WERI-Rb-1 (cell line): ENCODE data around the gene LRBA.
"Not testable (repeated sequence)": the region's sequence is repeated elsewhere in the genome, so short reads cannot be mapped to it uniquely, and the experiment has no call there.

Source experiments
- DNase-seq: peaks from one replicate; pipeline ENCODE4 v3.0.0-alpha.2; 2020
- H3K27ac ChIP-seq: fragments of 250-450 bp; sonication (Bioruptor Pico); 2 replicates; pipeline ENCODE4 v1.5.1; 2020; ENCODE audit warnings: mild to moderate bottlenecking, moderate library complexity
- H3K27me3 ChIP-seq: fragments of 250-450 bp; sonication (Bioruptor Pico); 2 replicates; pipeline ENCODE4 v1.5.1; 2021; ENCODE audit warnings: mild to moderate bottlenecking, low read depth, moderate library complexity; ENCODE audit not compliant: insufficient read depth, severe bottlenecking
- H3K36me3 ChIP-seq: fragments of 250-450 bp; sonication (Bioruptor Pico); 2 replicates; pipeline ENCODE4 v1.5.1; 2020; ENCODE audit warnings: mild to moderate bottlenecking, moderate library complexity
- H3K4me3 ChIP-seq: 2 replicates; pipeline ENCODE4 v1.5.1; 2011; ENCODE audit warnings: low read depth, mild to moderate bottlenecking, control low read depth, low read length
- H3K9me3 ChIP-seq: fragments of 250-450 bp; sonication (Bioruptor Pico); 2 replicates; pipeline ENCODE4 v1.5.1; 2021; ENCODE audit warnings: mild to moderate bottlenecking, moderate library complexity; ENCODE audit not compliant: severe bottlenecking
- TF ChIP-seq, protein P1 (sequence below): IDR thresholded peaks from 2 replicates; pipeline ENCODE4 v1.5.1; 2011; ENCODE audit warnings: low read depth, mild to moderate bottlenecking, control low read depth, inconsistent platforms, low read length

The LRBA gene

DNA sequence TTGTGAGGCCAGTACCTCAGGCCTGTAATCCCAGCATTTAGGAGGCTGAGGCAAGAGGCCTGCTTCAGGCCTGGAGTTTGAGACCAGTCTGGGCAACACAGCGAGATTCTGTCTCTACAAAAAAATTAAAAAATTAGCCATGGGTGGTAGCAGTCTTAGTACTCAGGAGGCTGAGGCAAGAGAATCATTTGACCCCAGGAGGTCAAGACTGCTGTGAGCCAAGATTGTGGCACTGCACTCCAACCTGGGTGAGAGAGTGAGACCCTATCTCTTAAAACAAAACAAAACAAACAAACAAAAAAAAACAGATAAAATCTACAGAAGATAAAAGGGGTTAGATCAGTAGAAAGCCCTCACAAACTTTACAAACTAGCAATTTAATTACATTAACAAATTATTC, 352.4 kb downstream of the LRBA start:
- no peak overlapping the region for H3K4me3 ChIP-seq
- TF ChIP-seq, protein P1, sequence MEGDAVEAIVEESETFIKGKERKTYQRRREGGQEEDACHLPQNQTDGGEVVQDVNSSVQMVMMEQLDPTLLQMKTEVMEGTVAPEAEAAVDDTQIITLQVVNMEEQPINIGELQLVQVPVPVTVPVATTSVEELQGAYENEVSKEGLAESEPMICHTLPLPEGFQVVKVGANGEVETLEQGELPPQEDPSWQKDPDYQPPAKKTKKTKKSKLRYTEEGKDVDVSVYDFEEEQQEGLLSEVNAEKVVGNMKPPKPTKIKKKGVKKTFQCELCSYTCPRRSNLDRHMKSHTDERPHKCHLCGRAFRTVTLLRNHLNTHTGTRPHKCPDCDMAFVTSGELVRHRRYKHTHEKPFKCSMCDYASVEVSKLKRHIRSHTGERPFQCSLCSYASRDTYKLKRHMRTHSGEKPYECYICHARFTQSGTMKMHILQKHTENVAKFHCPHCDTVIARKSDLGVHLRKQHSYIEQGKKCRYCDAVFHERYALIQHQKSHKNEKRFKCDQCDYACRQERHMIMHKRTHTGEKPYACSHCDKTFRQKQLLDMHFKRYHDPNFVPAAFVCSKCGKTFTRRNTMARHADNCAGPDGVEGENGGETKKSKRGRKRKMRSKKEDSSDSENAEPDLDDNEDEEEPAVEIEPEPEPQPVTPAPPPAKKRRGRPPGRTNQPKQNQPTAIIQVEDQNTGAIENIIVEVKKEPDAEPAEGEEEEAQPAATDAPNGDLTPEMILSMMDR = no peak
- no peaks in the 10 kb centered on the region for H3K27me3 ChIP-seq
- H3K9me3 ChIP-seq = no peaks in the 10 kb centered on the region
- DNase-seq = no peak
- no peaks in the 10 kb centered on the region for H3K36me3 ChIP-seq
- H3K27ac ChIP-seq = no peak overlapping the region

DNA sequence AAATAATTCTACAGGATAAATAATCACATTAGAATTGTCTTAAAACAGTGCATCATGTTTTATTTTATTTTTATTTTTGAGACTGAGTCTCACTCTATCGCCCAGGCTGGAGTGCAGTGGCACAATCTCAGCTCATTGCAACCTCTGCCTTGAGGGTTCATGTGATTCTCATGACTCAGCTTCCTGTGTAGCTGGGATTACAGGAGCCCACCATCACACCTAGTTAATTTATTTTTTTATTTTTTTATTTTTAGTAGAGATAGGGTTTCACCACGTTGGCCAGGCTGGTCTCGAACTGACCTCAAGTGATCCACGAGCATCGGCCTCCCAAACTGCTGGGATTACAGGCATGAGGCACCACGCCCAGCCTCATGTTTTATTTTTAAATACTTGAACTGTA, 353.5 kb downstream of the LRBA start:
- not testable (repeated sequence) for H3K27ac ChIP-seq, H3K36me3 ChIP-seq, H3K27me3 ChIP-seq, H3K9me3 ChIP-seq, H3K4me3 ChIP-seq, DNase-seq

DNA sequence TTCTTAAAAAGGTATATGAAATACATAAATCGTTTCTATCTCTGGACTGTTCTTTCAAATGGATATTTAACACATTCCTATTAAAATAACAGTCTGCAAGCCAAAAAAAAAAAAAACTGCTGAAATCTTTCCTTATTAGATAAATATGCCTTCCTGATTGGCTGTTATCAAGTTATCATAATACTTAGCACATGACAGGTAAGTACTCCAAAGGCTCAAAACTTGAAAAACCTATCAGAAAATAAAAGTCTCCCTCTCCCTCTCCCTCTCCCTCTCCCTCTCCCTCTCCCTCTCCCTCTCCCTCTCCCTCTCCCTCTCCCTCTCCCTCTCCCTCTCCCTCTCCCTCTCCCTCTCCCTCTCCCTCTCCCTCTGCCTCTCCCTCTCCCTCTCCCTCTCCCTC, 356.8 kb downstream of the LRBA start:
- not testable (repeated sequence) for H3K4me3 ChIP-seq, H3K9me3 ChIP-seq, H3K27ac ChIP-seq, DNase-seq, H3K27me3 ChIP-seq, H3K36me3 ChIP-seq

DNA sequence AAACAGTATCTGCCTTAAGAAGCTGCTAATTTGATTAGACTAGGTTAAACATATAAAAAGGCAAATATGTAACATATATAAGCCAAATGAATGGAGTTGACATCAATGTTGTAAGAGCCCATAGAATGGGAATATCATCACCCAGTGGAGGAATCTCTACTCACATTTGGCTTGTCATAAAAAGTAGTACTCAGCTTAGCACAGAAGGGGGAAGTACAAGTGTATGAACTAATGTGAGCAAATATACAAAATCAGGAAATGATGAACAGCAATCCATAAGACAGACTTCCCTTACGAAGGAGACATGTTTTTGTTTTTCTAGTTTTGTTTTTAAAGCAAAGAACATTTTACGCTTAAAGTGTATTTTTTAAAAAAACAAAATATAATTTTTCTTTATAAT, 358.2 kb downstream of the LRBA start:
- DNase-seq = no peak
- Histone ChIP-seq H3K27ac (no peak overlapping the region), H3K4me3 (no peak overlapping the region), H3K27me3 (no peaks in the 10 kb centered on the region), H3K9me3 (no peaks in the 10 kb centered on the region), H3K36me3 (no peaks in the 10 kb centered on the region)
- TF ChIP-seq, protein P1 = no peak

DNA sequence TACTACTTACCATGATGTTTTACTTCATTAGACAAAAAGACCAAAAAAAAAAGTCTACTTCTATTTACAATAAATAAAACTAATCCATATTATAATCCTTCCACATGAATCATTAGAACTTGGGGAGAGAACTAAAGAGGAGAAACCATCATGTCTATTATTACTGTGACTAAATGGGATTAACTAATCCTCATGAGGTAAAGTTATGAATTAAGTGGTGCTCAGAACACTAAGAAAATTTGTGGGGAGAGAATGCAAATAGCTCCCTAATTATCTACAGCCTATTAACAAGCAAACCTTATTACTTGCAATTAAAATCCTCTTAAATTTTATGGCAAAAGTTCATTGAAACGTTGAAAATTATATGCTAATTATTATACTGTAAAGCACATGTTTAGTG, 364.3 kb downstream of the LRBA start:
- no peak for DNase-seq
- Histone ChIP-seq H3K9me3 (no peaks in the 10 kb centered on the region), H3K27me3 (no peaks in the 10 kb centered on the region), H3K4me3 (no peak overlapping the region), H3K27ac (no peak overlapping the region), H3K36me3 (no peaks in the 10 kb centered on the region)
- TF ChIP-seq, protein P1 = no peak

DNA sequence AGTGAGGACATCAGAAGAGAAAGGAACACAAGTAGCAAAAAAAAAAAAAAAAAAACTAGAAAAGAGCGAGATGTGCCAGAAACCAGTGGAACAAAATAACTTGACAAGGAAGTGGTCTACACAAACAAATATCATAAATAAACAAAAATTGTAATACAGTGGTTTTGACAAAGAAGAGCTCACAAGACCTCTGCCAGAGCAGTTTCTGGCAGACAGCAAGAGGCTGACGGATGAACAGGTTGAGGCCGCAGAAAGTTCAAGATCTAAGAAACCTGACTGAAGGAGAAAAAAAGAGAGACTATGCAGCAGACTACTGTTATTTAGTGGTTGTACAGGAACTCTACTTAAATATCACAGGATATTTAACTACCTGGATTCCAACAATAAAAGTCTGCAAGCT, 367.0 kb downstream of the LRBA start:
- TF ChIP-seq, protein P1 = no peak
- Histone ChIP-seq H3K9me3 (no peaks in the 10 kb centered on the region), H3K27ac (no peak overlapping the region), H3K36me3 (no peaks in the 10 kb centered on the region), H3K27me3 (no peaks in the 10 kb centered on the region), H3K4me3 (no peak overlapping the region)
- DNase-seq = no peak

DNA sequence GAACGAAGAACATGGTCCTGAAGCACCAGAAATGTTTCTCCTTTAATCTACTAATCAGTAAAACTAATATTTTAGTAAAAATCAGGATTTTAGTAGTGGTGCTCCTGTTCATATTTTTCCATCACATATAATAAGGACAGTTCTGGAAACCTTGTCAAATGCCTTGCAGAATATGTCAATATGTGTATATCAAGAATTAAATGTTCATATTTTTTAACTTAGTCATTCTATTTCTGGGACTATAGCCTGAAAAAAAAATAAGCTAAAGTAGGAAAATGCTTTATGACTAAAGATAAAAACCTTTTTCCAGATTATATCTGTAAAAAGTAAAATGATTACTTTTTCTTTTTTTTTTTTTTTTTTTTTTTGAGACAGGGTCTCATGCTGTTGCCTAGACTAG, 368.1 kb downstream of the LRBA start:
- Histone ChIP-seq H3K27me3 (no peaks in the 10 kb centered on the region), H3K4me3 (no peak overlapping the region), H3K27ac (no peak overlapping the region), H3K9me3 (no peaks in the 10 kb centered on the region), H3K36me3 (no peaks in the 10 kb centered on the region)
- TF ChIP-seq, protein P1 = no peak
- no peak for DNase-seq
